Measurements from ENCODE around the gene PRSS57. TPM values are rescaled to one million over a fixed set of nuclear protein-coding genes. Genes with fewer than 3 reads are reported as not detected.

Gene PRSS57
- total and polyA plus RNA-seq, 2 donors from 2014 or later: not detected

GRCh38 chr19:690203-690602 lies 5.0 kb downstream of the PRSS57 start:
- DNase-seq: peak in 1 of 5 donors; percentile 71
- H3K27me3 ChIP-seq (ENCODE audit: control insufficient read depth, insufficient read depth, low read length): no peaks in the 10 kb centered on the region
- intact Hi-C loops (cut with DNase I): no loop called here
- no peak overlapping the region for H3K27ac ChIP-seq (ENCODE audit: low read depth in 2 of 2, low read length in 2 of 2)
- no peak overlapping the region for H3K9ac ChIP-seq (ENCODE audit: low read length in 3 of 3)
- no peak overlapping the region for H3K4me3 ChIP-seq (ENCODE audit: low read length in 3 of 3)
- FAIRE-seq: no peak
- H3K36me3 ChIP-seq (ENCODE audit: control insufficient read depth in 2 of 3, insufficient read depth in 3 of 3, low read length in 3 of 3): no peaks in the 10 kb centered on the region
- H3K4me1 ChIP-seq (ENCODE audit: control insufficient read depth in 2 of 3, insufficient read depth in 2 of 3, low read depth in 1 of 3, low read length in 3 of 3): no peaks in the 10 kb centered on the region
- no peak for TF ChIP-seq CTCF (IDR thresholded peaks at IDR 0.05; ENCODE audit: borderline replicate concordance, extremely low read depth, insufficient read depth)
- no peaks in the 10 kb centered on the region for H3K9me3 ChIP-seq (ENCODE audit: control insufficient read depth in 2 of 3, insufficient read depth in 1 of 3, low read length in 3 of 3)

- TF ChIP-seq CTCF (IDR thresholded peaks at IDR 0.05; ENCODE audit: borderline replicate concordance, extremely low read depth, insufficient read depth): no peak
- no peaks in the 10 kb centered on the region for H3K4me1 ChIP-seq (ENCODE audit: control insufficient read depth in 2 of 3, insufficient read depth in 2 of 3, low read depth in 1 of 3, low read length in 3 of 3)
- no peak overlapping the region for H3K4me3 ChIP-seq (ENCODE audit: low read length in 3 of 3)
- no peaks in the 10 kb centered on the region for H3K9me3 ChIP-seq (ENCODE audit: control insufficient read depth in 2 of 3, insufficient read depth in 1 of 3, low read length in 3 of 3)
- no peaks in the 10 kb centered on the region for H3K27me3 ChIP-seq (ENCODE audit: control insufficient read depth, insufficient read depth, low read length)
- intact Hi-C loops (cut with DNase I): no loop called here
- FAIRE-seq (no peak), DNase-seq (no peak)
- H3K36me3 ChIP-seq (ENCODE audit: control insufficient read depth in 2 of 3, insufficient read depth in 3 of 3, low read length in 3 of 3): no peaks in the 10 kb centered on the region
- H3K27ac ChIP-seq (ENCODE audit: low read depth in 2 of 2, low read length in 2 of 2): no peak overlapping the region
- no peak overlapping the region for H3K9ac ChIP-seq (ENCODE audit: low read length in 3 of 3)
Measured at GRCh38 chr19:688992-689391, 6.3 kb downstream of the PRSS57 start.

GRCh38 chr19:688214-688613 lies 7.0 kb downstream of the PRSS57 start:
- peak in 1 of 5 donors; percentile 69 for DNase-seq
- H3K36me3 ChIP-seq (ENCODE audit: control insufficient read depth in 2 of 3, insufficient read depth in 3 of 3, low read length in 3 of 3): no peaks in the 10 kb centered on the region
- H3K9me3 ChIP-seq (ENCODE audit: control insufficient read depth in 2 of 3, insufficient read depth in 1 of 3, low read length in 3 of 3): no peaks in the 10 kb centered on the region
- no peak overlapping the region for H3K9ac ChIP-seq (ENCODE audit: low read length in 3 of 3)
- TF ChIP-seq CTCF (IDR thresholded peaks at IDR 0.05; ENCODE audit: borderline replicate concordance, extremely low read depth, insufficient read depth): no peak
- no peak overlapping the region for H3K4me3 ChIP-seq (ENCODE audit: low read length in 3 of 3)
- H3K4me1 ChIP-seq (ENCODE audit: control insufficient read depth in 2 of 3, insufficient read depth in 2 of 3, low read depth in 1 of 3, low read length in 3 of 3): no peaks in the 10 kb centered on the region
- intact Hi-C loops (cut with DNase I): no loop called here
- H3K27me3 ChIP-seq (ENCODE audit: control insufficient read depth, insufficient read depth, low read length): no peaks in the 10 kb centered on the region
- H3K27ac ChIP-seq (ENCODE audit: low read depth in 2 of 2, low read length in 2 of 2): no peak overlapping the region
- no peak for FAIRE-seq

GRCh38 chr19:687569-688166 lies 7.6 kb downstream of the PRSS57 start:
- TF ChIP-seq CTCF (IDR thresholded peaks at IDR 0.05; ENCODE audit: borderline replicate concordance, extremely low read depth, insufficient read depth): no peak
- Histone ChIP-seq H3K9me3 (ENCODE audit: control insufficient read depth in 2 of 3, insufficient read depth in 1 of 3, low read length in 3 of 3) (no peaks in the 10 kb centered on the region), H3K4me1 (ENCODE audit: control insufficient read depth in 2 of 3, insufficient read depth in 2 of 3, low read depth in 1 of 3, low read length in 3 of 3) (no peaks in the 10 kb centered on the region), H3K4me3 (ENCODE audit: low read length in 3 of 3) (no peak overlapping the region), H3K27me3 (ENCODE audit: control insufficient read depth, insufficient read depth, low read length) (no peaks in the 10 kb centered on the region), H3K9ac (ENCODE audit: low read length in 3 of 3) (no peak overlapping the region), H3K27ac (ENCODE audit: low read depth in 2 of 2, low read length in 2 of 2) (no peak overlapping the region), H3K36me3 (ENCODE audit: control insufficient read depth in 2 of 3, insufficient read depth in 3 of 3, low read length in 3 of 3) (no peaks in the 10 kb centered on the region)
- FAIRE-seq (no peak), DNase-seq (no peak)
- intact Hi-C loops (cut with DNase I): no loop called here

All from kidney (tissue), 14 donors.